Esophagus (tissue), 2 donors: ENCODE results near the gene SCAF4. TPM values are rescaled to one million over a fixed set of nuclear protein-coding genes. Genes with fewer than 3 reads are reported as not detected.

Source experiments
- H3K27ac ChIP-seq, 2 donors: one replicate each; pipeline ENCODE4 v1.5.1; 2013; ENCODE audit warnings: low read depth in 2 of 2, mild to moderate bottlenecking in 2 of 2, inconsistent platforms in 1 of 2, low read length in 1 of 2, moderate library complexity in 1 of 2
- H3K27me3 ChIP-seq, 2 donors: one replicate each; pipeline ENCODE4 v1.6.1; 2013; ENCODE audit warnings: low read length in 2 of 2, control low read depth in 1 of 2, mild to moderate bottlenecking in 1 of 2; ENCODE audit not compliant: insufficient read depth in 2 of 2, control insufficient read depth in 1 of 2
- H3K36me3 ChIP-seq, 2 donors: one replicate each; pipeline ENCODE4 v1.6.1; 2013; ENCODE audit warnings: low read length in 1 of 2; ENCODE audit not compliant: control insufficient read depth in 2 of 2, insufficient read depth in 2 of 2
- H3K4me1 ChIP-seq, 2 donors: one replicate each; pipeline ENCODE4 v1.6.1; 2013; ENCODE audit warnings: low read length in 1 of 2; ENCODE audit not compliant: control insufficient read depth in 2 of 2, insufficient read depth in 2 of 2
- H3K4me3 ChIP-seq, 2 donors: one replicate each; pipeline ENCODE4 v1.5.1; 2013; ENCODE audit warnings: low read length in 2 of 2, mild to moderate bottlenecking in 2 of 2, low read depth in 1 of 2, moderate library complexity in 1 of 2
- H3K9me3 ChIP-seq, 2 donors: one replicate each; pipeline ENCODE4 v1.6.1; 2013; ENCODE audit warnings: mild to moderate bottlenecking in 2 of 2, low read depth in 1 of 2, low read length in 1 of 2, moderate library complexity in 1 of 2; ENCODE audit not compliant: control insufficient read depth in 2 of 2, insufficient read depth in 1 of 2
- WGBS, 2 donors: extraction: QIAGEN DNeasy Blood & Tissue Kit; methylation state at CpG; one replicate each; pipeline ENCODE4 v1.1.7; 2013; 5-methylcytosine and 5-hydroxymethylcytosine counted together
- polyA plus RNA-seq, 2 donors: library from polyadenylated mRNA; stranded (reverse); fragments of 200-250 nt; gene quantifications; one replicate each; pipeline ENCODE4 v1.2.3, GENCODE V29; 2013
- donor health status: healthy with polysubstance abuse.
- donor health status: Bipolar disorder and iron deficiency.

Gene SCAF4
- polyA plus RNA-seq, 2 donors, result 9.7 to 10.5 TPM

DNA sequence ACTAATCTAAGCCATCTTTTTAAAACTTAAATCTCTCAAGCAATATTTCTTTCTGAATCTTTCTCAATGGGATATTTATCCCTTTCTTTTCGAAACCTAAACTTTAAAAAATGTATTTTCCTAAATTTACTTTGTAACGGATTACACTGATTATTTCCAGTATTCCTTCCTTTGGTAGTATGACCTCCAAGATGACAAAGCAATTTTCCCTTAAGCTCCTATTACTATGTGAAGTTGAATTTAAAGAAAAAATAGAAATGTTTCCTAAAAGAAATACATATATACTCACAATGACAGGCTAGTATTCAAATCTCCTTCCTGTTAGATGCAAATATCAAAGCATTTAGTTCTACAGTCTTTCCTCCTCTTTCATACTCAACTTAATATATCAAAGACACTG is 15.8 kb downstream of the SCAF4 start:
- WGBS, 2 donors, result 85 to 88% methylated on average over 2 of the region's 2 CpGs
- no peaks in the 10 kb centered on the region for H3K4me1 ChIP-seq

DNA sequence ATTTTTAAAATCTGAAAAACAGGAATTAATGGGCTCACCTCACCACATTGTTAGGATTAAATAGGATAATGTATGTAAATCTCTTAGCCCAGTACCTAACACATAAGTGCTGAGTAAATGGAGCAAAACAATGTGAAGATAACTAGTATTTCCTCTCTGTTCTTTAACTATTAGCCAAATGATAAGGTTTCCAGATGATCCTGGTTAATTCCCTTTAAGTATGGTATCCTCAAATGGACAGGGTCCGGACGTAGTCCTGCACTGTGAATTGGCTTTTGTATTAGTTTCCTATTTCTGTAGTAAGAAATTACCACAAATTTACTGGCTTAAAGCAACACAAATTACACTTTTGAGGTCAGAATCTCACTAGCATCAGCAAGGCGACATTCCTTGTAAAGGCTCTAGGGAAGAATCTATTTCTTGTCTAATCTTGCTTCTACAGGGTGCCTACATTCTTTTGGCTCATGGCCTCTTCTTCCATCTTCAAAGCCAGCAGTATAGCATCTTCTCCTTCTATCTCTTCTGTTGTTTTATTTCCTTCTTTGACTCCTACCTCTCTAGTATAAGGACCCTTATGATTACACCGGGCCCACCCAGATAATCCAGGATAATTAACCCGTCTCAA is 17.1 kb downstream of the SCAF4 start:
- Histone ChIP-seq H3K27ac (no peak overlapping the region), H3K27me3 (no peaks in the 10 kb centered on the region), H3K9me3 (no peaks in the 10 kb centered on the region), H3K36me3 (no peaks in the 10 kb centered on the region), H3K4me3 (no peak overlapping the region), H3K4me1 (no peaks in the 10 kb centered on the region)
- 81 to 83% methylated on average over 5 of the region's 5 CpGs for WGBS, 2 donors

More for the DNA sequence above, 15.8 kb downstream of the SCAF4 start:
- no peaks in the 10 kb centered on the region for H3K9me3 ChIP-seq
- no peaks in the 10 kb centered on the region for H3K27me3 ChIP-seq
- H3K27ac ChIP-seq, result no peak overlapping the region
- no peak overlapping the region for H3K4me3 ChIP-seq
- H3K36me3 ChIP-seq, result no peaks in the 10 kb centered on the region

GRCh38 chr21:31713973-31714740 is 17.8 kb downstream of the SCAF4 start:
- Histone ChIP-seq H3K36me3 (no peaks in the 10 kb centered on the region), H3K27me3 (no peaks in the 10 kb centered on the region), H3K4me1 (no peaks in the 10 kb centered on the region), H3K27ac (no peak overlapping the region), H3K9me3 (no peaks in the 10 kb centered on the region), H3K4me3 (no peak overlapping the region)
- WGBS, 2 donors, result 67 to 72% methylated on average over 5 of the region's 5 CpGs

DNA sequence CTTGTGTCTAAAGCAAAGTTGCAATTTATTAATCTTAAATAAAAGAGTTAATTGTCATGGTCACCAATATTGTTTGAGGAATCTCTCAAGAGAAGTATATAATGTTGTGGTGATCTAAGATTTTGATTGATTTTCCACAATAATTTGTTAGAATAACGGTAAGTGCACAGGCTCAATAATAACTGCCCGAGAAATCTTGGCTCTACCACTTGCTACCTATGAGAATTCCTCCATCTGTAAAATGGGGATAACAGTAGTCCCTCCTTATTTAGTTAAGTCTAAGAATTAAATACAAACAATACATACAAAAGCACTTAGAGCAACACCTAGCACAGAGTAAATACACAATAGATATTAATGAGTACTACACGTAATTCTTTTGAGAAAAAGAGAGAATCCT is 18.8 kb downstream of the SCAF4 start:
- no peaks in the 10 kb centered on the region for H3K27me3 ChIP-seq
- WGBS, 2 donors, result 39 to 58% methylated on average over 3 of the region's 3 CpGs
- no peak overlapping the region for H3K27ac ChIP-seq
- H3K4me3 ChIP-seq, result no peak overlapping the region
- no peaks in the 10 kb centered on the region for H3K4me1 ChIP-seq
- no peaks in the 10 kb centered on the region for H3K9me3 ChIP-seq
- H3K36me3 ChIP-seq, result no peaks in the 10 kb centered on the region

DNA sequence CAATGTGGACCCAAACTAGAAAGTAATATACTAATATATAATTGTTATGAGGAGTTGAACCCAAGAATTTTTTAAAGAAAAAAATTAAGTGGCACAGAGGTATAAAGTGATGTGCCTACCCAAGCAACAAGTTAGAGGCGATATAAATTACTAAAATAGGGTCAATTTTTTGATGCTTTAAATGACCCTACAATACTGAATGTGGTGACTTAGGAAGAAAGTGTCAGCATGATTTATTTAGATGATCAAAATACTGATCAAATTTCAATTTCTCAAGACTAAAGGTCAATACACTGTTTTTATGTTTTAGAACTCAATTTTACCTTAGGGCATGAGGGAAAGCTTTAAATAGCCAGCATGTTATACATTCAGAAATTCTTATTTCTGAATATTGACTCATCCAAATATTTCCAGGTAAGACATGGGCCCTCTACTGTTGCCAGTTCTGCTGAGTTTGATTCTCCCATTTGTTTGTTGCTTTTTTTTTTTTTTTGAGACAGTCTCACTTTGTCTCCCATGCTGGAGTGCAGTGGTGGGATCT is 20.1 kb downstream of the SCAF4 start:
- Histone ChIP-seq H3K4me3 (no peak overlapping the region), H3K4me1 (no peaks in the 10 kb centered on the region), H3K27ac (no peak overlapping the region), H3K27me3 (no peaks in the 10 kb centered on the region), H3K9me3 (no peaks in the 10 kb centered on the region), H3K36me3 (no peaks in the 10 kb centered on the region)
- WGBS, 2 donors, result 99 to 100% methylated on average over 1 of the region's 1 CpG

- H3K9me3 ChIP-seq, result no peaks in the 10 kb centered on the region
- WGBS, 2 donors, result 98 to 99% methylated on average over 1 of the region's 1 CpG
- no peaks in the 10 kb centered on the region for H3K36me3 ChIP-seq
- peaks cover 2% of the 10 kb centered on the region in 2 donors for H3K4me1 ChIP-seq
- no peak overlapping the region for H3K27ac ChIP-seq
- H3K4me3 ChIP-seq, result no peak overlapping the region
- no peaks in the 10 kb centered on the region for H3K27me3 ChIP-seq
Observed at GRCh38 chr21:31711326-31711725, 20.6 kb downstream of the SCAF4 start.

GRCh38 chr21:31710586-31710985 is 21.3 kb downstream of the SCAF4 start:
- WGBS, 2 donors, result 57 to 58% methylated on average over 1 of the region's 1 CpG
- Histone ChIP-seq H3K27me3 (no peaks in the 10 kb centered on the region), H3K36me3 (no peaks in the 10 kb centered on the region), H3K4me3 (no peak overlapping the region), H3K9me3 (no peaks in the 10 kb centered on the region), H3K27ac (no peak overlapping the region), H3K4me1 (peaks cover 2 to 5% of the 10 kb centered on the region in 2 donors)

DNA sequence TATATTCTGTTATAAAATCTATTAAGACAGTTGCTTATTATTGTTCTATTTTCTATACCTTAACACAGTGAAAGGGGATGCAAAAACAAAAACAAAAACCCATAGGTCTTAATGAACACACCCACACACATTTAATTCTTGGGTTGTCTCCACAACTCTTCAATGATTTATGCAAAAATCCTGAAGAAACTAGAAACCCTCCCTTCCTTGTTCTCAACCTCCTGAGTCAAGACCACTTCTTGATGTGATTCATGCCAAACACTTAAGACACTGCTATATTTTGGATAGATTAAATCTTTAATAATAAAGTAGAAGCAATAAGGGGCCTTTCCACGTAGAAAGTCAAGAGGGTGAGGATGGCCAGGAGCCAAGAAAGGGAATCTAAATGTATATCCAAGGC is 23.4 kb downstream of the SCAF4 start:
- no peaks in the 10 kb centered on the region for H3K36me3 ChIP-seq
- WGBS, 2 donors, result 44 to 58% methylated on average over 1 of the region's 1 CpG
- H3K4me3 ChIP-seq, result no peak overlapping the region
- H3K4me1 ChIP-seq, result peaks cover 2 to 5% of the 10 kb centered on the region in 2 donors
- no peak overlapping the region for H3K27ac ChIP-seq
- H3K27me3 ChIP-seq, result no peaks in the 10 kb centered on the region
- no peaks in the 10 kb centered on the region for H3K9me3 ChIP-seq

DNA sequence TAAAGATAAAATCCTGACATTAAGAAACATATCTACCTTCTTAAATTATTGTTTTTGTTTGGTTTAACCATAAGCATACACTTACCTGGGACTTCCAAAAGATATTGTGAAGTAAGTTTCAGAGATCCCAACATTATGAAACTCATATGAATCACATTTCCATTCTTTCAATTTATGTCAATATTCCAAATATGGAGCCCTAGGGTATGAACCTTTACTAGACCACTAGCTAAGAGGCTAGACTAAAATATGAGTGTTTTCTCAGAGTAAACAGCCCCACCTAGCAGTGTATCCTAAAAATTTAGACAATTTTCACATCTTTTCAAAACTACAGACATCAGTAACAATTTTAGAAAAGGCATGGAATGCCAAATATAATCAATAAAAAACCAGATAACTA is 24.4 kb downstream of the SCAF4 start:
- no peaks in the 10 kb centered on the region for H3K9me3 ChIP-seq
- H3K27ac ChIP-seq, result no peak overlapping the region
- peaks cover 2 to 5% of the 10 kb centered on the region in 2 donors for H3K4me1 ChIP-seq
- H3K36me3 ChIP-seq, result no peaks in the 10 kb centered on the region
- H3K27me3 ChIP-seq, result no peaks in the 10 kb centered on the region
- no peak overlapping the region for H3K4me3 ChIP-seq
